ENCODE results near the gene ZNF268.
"Not testable (repeated sequence)": the region's sequence is repeated elsewhere in the genome, so short reads cannot be mapped to it uniquely, and the experiment has no call there.

The ZNF268 gene

GRCh38 chr12:133227281-133227852 lies 46.1 kb downstream of the ZNF268 start:
- DNase-seq (ENCODE audit: low read depth): no peak

GRCh38 chr12:133231001-133231400 lies 49.7 kb downstream of the ZNF268 start:
- no peak for DNase-seq (ENCODE audit: low read depth)

GRCh38 chr12:133233006-133233405 lies 51.7 kb downstream of the ZNF268 start:
- DNase-seq (ENCODE audit: low read depth): no peak

GRCh38 chr12:133233993-133234564 lies 52.8 kb downstream of the ZNF268 start:
- DNase-seq (ENCODE audit: low read depth): no peak

- DNase-seq (ENCODE audit: low read depth): no peak
These were observed 53.7 kb downstream of the ZNF268 start for GRCh38 chr12:133234971-133235370.

- no peak for DNase-seq (ENCODE audit: low read depth)
These were observed 54.3 kb downstream of the ZNF268 start, which contains the start of gene ANHX for GRCh38 chr12:133235401-133236112. ANHX (minus strand) TSS chr12:133235877; CDS start chr12:133234356, 1,521 bp downstream.

- no peak for DNase-seq (ENCODE audit: low read depth)
These were observed 54.8 kb downstream of the ZNF268 start for GRCh38 chr12:133236144-133236543.

- no peak for DNase-seq (ENCODE audit: low read depth)
These were observed 55.3 kb downstream of the ZNF268 start for GRCh38 chr12:133236556-133236955.

- DNase-seq (ENCODE audit: low read depth): no peak
These were observed 70.4 kb downstream of the ZNF268 start for GRCh38 chr12:133251732-133252131.

- not testable (repeated sequence) for DNase-seq (ENCODE audit: low read depth)
These were observed 74.5 kb downstream of the ZNF268 start for GRCh38 chr12:133255833-133256232.

- DNase-seq (ENCODE audit: low read depth): no peak
These were observed 75.0 kb downstream of the ZNF268 start for GRCh38 chr12:133256321-133256720.

- no peak for DNase-seq (ENCODE audit: low read depth)
These were observed 82.9 kb downstream of the ZNF268 start for GRCh38 chr12:133264173-133264572.

Measured in non-pigmented ciliary epithelial cell (primary cell).